HTERT RPE-1 (cell line): Measurements from ENCODE around the gene RASEF.

Experiments
- in situ Hi-C: fragments of 300-500 bp; cut with MboI; formaldehyde crosslinking; loops from 4 replicates; pipeline ENCODE4 v1.14.3; 2020; ENCODE audit warnings: low sequenced_read_pairs

RASEF gene

GRCh38 chr9:83013867-83014605 lies 48.9 kb downstream of the RASEF start:
- in situ Hi-C loops = no loop called here

GRCh38 chr9:83012922-83013838 lies 49.8 kb downstream of the RASEF start:
- in situ Hi-C loops = no loop called here

GRCh38 chr9:83012168-83012921 lies 50.6 kb downstream of the RASEF start:
- in situ Hi-C loops = no loop called here

GRCh38 chr9:83011611-83012010 lies 51.3 kb downstream of the RASEF start:
- in situ Hi-C loops = no loop called here

GRCh38 chr9:83007521-83008300 lies 55.2 kb downstream of the RASEF start:
- in situ Hi-C loops = no loop called here

- in situ Hi-C loops = no loop called here
Measured at GRCh38 chr9:83006378-83006777, 56.6 kb downstream of the RASEF start.

GRCh38 chr9:83005963-83006362 lies 57.0 kb downstream of the RASEF start:
- in situ Hi-C loops = no loop called here

- in situ Hi-C loops = no loop called here
Measured at GRCh38 chr9:83005361-83005760, 57.6 kb downstream of the RASEF start.

- in situ Hi-C loops = no loop called here
Measured at GRCh38 chr9:83002329-83002728, 60.6 kb downstream of the RASEF start.

GRCh38 chr9:83000765-83001164 lies 62.2 kb downstream of the RASEF start:
- in situ Hi-C loops = no loop called here

GRCh38 chr9:82998409-82998808 lies 64.5 kb downstream of the RASEF start:
- in situ Hi-C loops = no loop called here

GRCh38 chr9:82997476-82998140 lies 65.3 kb downstream of the RASEF start:
- in situ Hi-C loops = no loop called here

- in situ Hi-C loops = no loop called here
Measured at GRCh38 chr9:82996941-82997340, 66.0 kb downstream of the RASEF start.

- in situ Hi-C loops = no loop called here
Measured at GRCh38 chr9:82993856-82994605, 68.9 kb downstream of the RASEF start.

- in situ Hi-C loops = no loop called here
Measured at GRCh38 chr9:82991671-82992070, 71.3 kb downstream of the RASEF start.

- in situ Hi-C loops = no loop called here
Measured at GRCh38 chr9:82989929-82990328, 73.0 kb downstream of the RASEF start.

GRCh38 chr9:82988488-82988887 lies 74.5 kb downstream of the RASEF start:
- in situ Hi-C loops = no loop called here

GRCh38 chr9:82987370-82988189 lies 75.4 kb downstream of the RASEF start:
- in situ Hi-C loops = no loop called here
